K562 (cell line): ENCODE results near the gene POMT2. TPM values are rescaled to one million over a fixed set of nuclear protein-coding genes. Genes with fewer than 3 reads are reported as not detected.
A peak's percentile ranks its signal among the peaks of the same experiment; 100 is the strongest.

Experiments used
- ATAC-seq: fragments of 200-7000 bp; cut with Tn5 transposase; 3 replicates; pipeline ENCODE4 v1.9.1; 2020; ENCODE audit warnings: moderate library complexity
- BruUV-seq: library from RNA; stranded (reverse); fragments of 400-500 nt; replicated peaks from 2 replicates; lab custom pipeline; 2021; lab: Mats Ljungman, UMichigan
- CTCF ChIA-PET: fragments of 300-600 bp; formaldehyde crosslinking; extraction: SDS; loops from one replicate; lab custom pipeline; 2021; ENCODE audit warnings: low intra/inter-chr PET ratio; lab: Yijun Ruan, JAX
- POLR2A ChIA-PET: fragments of 300-600, 350-650 bp; sonication (Branson Sonifier 250); formaldehyde crosslinking; extraction: SDS; loops from one replicate; lab custom pipeline; 2021; ENCODE audit warnings: antibody characterized with exemption, inconsistent platforms; lab: Yijun Ruan, JAX
- DNase-seq, 4 experiments: peaks; one replicate each; pipeline versions ENCODE4 v3.0.0 to v3.0.0-alpha.2; 2011 to 2018; ENCODE audit warnings: low spot score in 3 of 4, mixed read lengths in 3 of 4; ENCODE audit errors: extremely low read depth in 1 of 4
- FAIRE-seq: peaks from 2 replicates; lab custom pipeline; 2011; peaks lifted over from hg19 to GRCh38; lab: Jason Lieb, UNC
- H2AFZ ChIP-seq: 2 replicates; pipeline ENCODE4 v1.6.0; 2011; ENCODE audit warnings: low read depth, low read length, control low read depth, inconsistent platforms
- H3K27ac ChIP-seq: fragments of 200-600 bp; 3 replicates; pipeline ENCODE4 v1.8.0; 2011; ENCODE audit warnings: low read depth, mild to moderate bottlenecking, control low read depth, inconsistent platforms, low read length, moderate library complexity, mixed read lengths; ENCODE audit errors: extremely low read depth
- H3K27me3 ChIP-seq, 2 experiments: fragments of 300-600 bp in 1 of 2; 2 replicates in 1 of 2; 3 replicates in 1 of 2; pipeline versions ENCODE4 v1.6.0 to v1.8.0; 2011; ENCODE audit warnings: inconsistent platforms in 2 of 2, low read length in 2 of 2, mild to moderate bottlenecking in 1 of 2, mixed read lengths in 1 of 2, moderate library complexity in 1 of 2; ENCODE audit not compliant: control insufficient read depth in 2 of 2, insufficient read depth in 2 of 2
- H3K36me3 ChIP-seq: fragments of 300-600 bp; 3 replicates; pipeline ENCODE4 v1.8.0; 2011; ENCODE audit warnings: mild to moderate bottlenecking, low read length, inconsistent platforms; ENCODE audit not compliant: control insufficient read depth, insufficient read depth
- H3K4me1 ChIP-seq, 2 experiments: fragments of 200-600 bp in 1 of 2; replicated peaks in 1 of 2; 2 replicates in 1 of 2; 3 replicates in 1 of 2; pipeline versions ENCODE4 v1.5.1 to v1.8.0; 2011; ENCODE audit warnings: inconsistent platforms in 2 of 2, low read length in 2 of 2, mild to moderate bottlenecking in 1 of 2, mixed read lengths in 1 of 2, moderate library complexity in 1 of 2; ENCODE audit not compliant: control insufficient read depth in 2 of 2, insufficient read depth in 2 of 2
- H3K4me2 ChIP-seq: 2 replicates; pipeline ENCODE4 v1.6.1; 2011; ENCODE audit warnings: low read length, control low read depth, inconsistent platforms, mixed read lengths; ENCODE audit not compliant: insufficient read depth
- H3K4me3 ChIP-seq: fragments of 200-600 bp; sonication (generic), shearing (Covaris generic); 2 replicates; pipeline ENCODE4 v1.5.1; 2016; ENCODE audit warnings: control low read depth, inconsistent platforms
- H3K79me2 ChIP-seq: fragments of 200-600 bp; 3 replicates; pipeline ENCODE4 v1.8.0; 2011; ENCODE audit warnings: low read length, inconsistent platforms; ENCODE audit not compliant: control insufficient read depth, insufficient read depth
- H3K9ac ChIP-seq, 2 experiments: 2 replicates each; pipeline versions ENCODE4 v1.6.0 to v1.6.1; 2011; ENCODE audit warnings: low read depth in 2 of 2, low read length in 2 of 2, control low read depth in 1 of 2, inconsistent platforms in 1 of 2, mild to moderate bottlenecking in 1 of 2, mixed read lengths in 1 of 2; ENCODE audit not compliant: insufficient read depth in 1 of 2
- H3K9me1 ChIP-seq: one replicate; pipeline ENCODE4 v1.6.0; 2011; ENCODE audit warnings: inconsistent platforms, mild to moderate bottlenecking, low read length, moderate library complexity; ENCODE audit not compliant: control insufficient read depth, insufficient read depth
- H3K9me3 ChIP-seq: replicated peaks from 2 replicates; pipeline ENCODE4 v1.5.1; 2011; ENCODE audit warnings: low read depth, low read length, inconsistent platforms; ENCODE audit not compliant: control insufficient read depth, insufficient read depth
- H4K20me1 ChIP-seq: replicated peaks from 2 replicates; pipeline ENCODE4 v1.6.1; 2011; ENCODE audit warnings: low read length, inconsistent platforms, mixed read lengths; ENCODE audit not compliant: control insufficient read depth, insufficient read depth
- CBFA2T3 ChIP-seq: fragments of 450-650 bp; IDR thresholded peaks from 2 replicates; pipeline ENCODE4 v1.6.1; 2017
- CHD4 ChIP-seq: fragments of 200-600 bp; sonication (generic); IDR thresholded peaks from 3 replicates; pipeline ENCODE4 v1.6.1; 2012; ENCODE audit warnings: low read depth, mild to moderate bottlenecking, mixed read lengths, low read length, inconsistent platforms; ENCODE audit not compliant: insufficient read depth, insufficient replicate concordance, poor library complexity, severe bottlenecking
- ETS2 ChIP-seq: IDR thresholded peaks from 2 replicates; pipeline ENCODE4 v1.6.1; 2016; ENCODE audit warnings: borderline replicate concordance, missing genetic modification characterization, mild to moderate bottlenecking, moderate library complexity, missing compliant biosample characterization; ENCODE audit not compliant: poor library complexity, severe bottlenecking
- GTF2F1 ChIP-seq: IDR thresholded peaks from 2 replicates; pipeline ENCODE4 v1.6.1; 2011; ENCODE audit warnings: low read depth, low read length, improper control_type of control experiment
- HCFC1 ChIP-seq: IDR thresholded peaks from 2 replicates; pipeline ENCODE4 v1.6.1; 2012; ENCODE audit warnings: low read depth, low read length, improper control_type of control experiment
- HIVEP1 ChIP-seq: fragments of 250-450 bp; sonication (Bioruptor Pico); IDR thresholded peaks from 2 replicates; pipeline ENCODE4 v1.4.0; 2020; ENCODE audit warnings: mild to moderate bottlenecking
- HNRNPLL ChIP-seq: fragments of 200-400 bp; formaldehyde crosslinking; IDR thresholded peaks from 2 replicates; pipeline ENCODE4 v1.6.1; 2017; ENCODE audit warnings: low read length, low read depth, mild to moderate bottlenecking; ENCODE audit not compliant: poor library complexity, severe bottlenecking
- LARP7 ChIP-seq: fragments of 450-650 bp; IDR thresholded peaks from 2 replicates; pipeline ENCODE4 v1.6.1; 2016
- MEIS2 ChIP-seq: fragments of 450-650 bp; IDR thresholded peaks from 2 replicates; pipeline ENCODE4 v1.6.1; 2014; ENCODE audit warnings: mild to moderate bottlenecking; ENCODE audit not compliant: partially characterized antibody
- NEUROD1 ChIP-seq: fragments of 150-350 bp; IDR thresholded peaks from 2 replicates; pipeline ENCODE4 v1.6.1; 2014; ENCODE audit warnings: borderline replicate concordance, low read length, low read depth; ENCODE audit not compliant: partially characterized antibody
- NONO ChIP-seq, 2 experiments: fragments of 200-400 bp in 1 of 2; fragments of 450-650 bp in 1 of 2; formaldehyde crosslinking in 1 of 2; IDR thresholded peaks; 2 replicates each; pipeline ENCODE4 v1.6.1; 2017; ENCODE audit warnings: low read depth in 2 of 2, mild to moderate bottlenecking in 2 of 2, moderate library complexity in 2 of 2, low read length in 1 of 2
- NR1H2 ChIP-seq: sonication (generic); formaldehyde crosslinking; IDR thresholded peaks from 2 replicates; pipeline ENCODE4 v1.4.0; 2020; ENCODE audit warnings: mild to moderate bottlenecking, missing genetic modification reagents
- NR2C1 ChIP-seq, 2 experiments: fragments of 450-650 bp; IDR thresholded peaks; 2 replicates each; pipeline ENCODE4 v1.6.1; 2017; ENCODE audit warnings: mild to moderate bottlenecking in 2 of 2, antibody characterized with exemption in 1 of 2, inconsistent platforms in 1 of 2, missing compliant biosample characterization in 1 of 2, missing genetic modification characterization in 1 of 2
- RBM14 ChIP-seq: fragments of 200-400 bp; formaldehyde crosslinking; IDR thresholded peaks from 2 replicates; pipeline ENCODE4 v1.6.1; 2018; ENCODE audit warnings: low read depth, mild to moderate bottlenecking, low read length, moderate library complexity, borderline replicate concordance; ENCODE audit not compliant: insufficient read depth
- RCOR1 ChIP-seq, 2 experiments: IDR thresholded peaks; 2 replicates each; pipeline ENCODE4 v1.6.1; 2012; ENCODE audit warnings: low read depth in 2 of 2, low read length in 2 of 2, borderline replicate concordance in 1 of 2, improper control_type of control experiment in 1 of 2
- SAFB2 ChIP-seq: fragments of 200-400 bp; formaldehyde crosslinking; IDR thresholded peaks from 2 replicates; pipeline ENCODE4 v1.6.1; 2018; ENCODE audit warnings: borderline replicate concordance, low read length, low read depth, moderate library complexity; ENCODE audit not compliant: severe bottlenecking
- SMARCC2 ChIP-seq: fragments of 450-650 bp; IDR thresholded peaks from 2 replicates; pipeline ENCODE4 v1.6.1; 2017; ENCODE audit warnings: antibody characterized with exemption, moderate library complexity, mild to moderate bottlenecking, low read depth
- TCF7 ChIP-seq: sonication (generic); IDR thresholded peaks from 2 replicates; pipeline ENCODE4 v1.6.1; 2016; ENCODE audit warnings: antibody characterized with exemption, borderline replicate concordance
- ZNF76 ChIP-seq: fragments of 250-450 bp; sonication (Bioruptor Pico); IDR thresholded peaks from 2 replicates; pipeline ENCODE4 v1.4.0; 2020; ENCODE audit warnings: mild to moderate bottlenecking, moderate library complexity, borderline replicate concordance
- WGBS: fragments of 100-300 bp; shearing (Covaris generic); methylation state at CpG from one replicate; pipeline ENCODE4 v1.1.6; 2016; ENCODE audit warnings: low coverage, mixed read lengths; ENCODE audit not compliant: insufficient coverage; ENCODE audit errors: missing lambda C conversion rate; 5-methylcytosine and 5-hydroxymethylcytosine counted together
- in situ Hi-C: fragments of 300-500 bp; cut with MboI; formaldehyde crosslinking; loops from 4 replicates; pipeline ENCODE4 v1.15.0; 2018; ENCODE audit warnings: inconsistent platforms, mixed read lengths
- intact Hi-C: fragments of 100-400 bp; cut with micrococcal nuclease; formaldehyde crosslinking; loops from 2 replicates; pipeline ENCODE4 v1.14.2; 2022
- polyA plus RNA-seq, 8 experiments: library from polyadenylated mRNA; depleted of rRNA in 4 of 8; stranded (reverse) in 5 of 8; unstranded in 3 of 8; fragments of >200 nt; fragmentation: Nextera tagmentation in 2 of 8; fragmentation: Illumina TruSeq in 1 of 8; extraction: Ambion mirVana in 2 of 8; extraction: Trizol in 1 of 8; gene quantifications; 2 replicates each; pipeline versions ENCODE4 v1.2.1 to v1.2.3, GENCODE V29; 2011 to 2014; ENCODE audit warnings: inconsistent platforms in 1 of 8, missing spikeins in 1 of 8
- total RNA-seq, 7 experiments: library from RNA; depleted of rRNA in 6 of 7; stranded (reverse); fragments of >200 nt in 6 of 7; fragmentation: Illumina TruSeq in 2 of 7; extraction: Trizol in 2 of 7; gene quantifications; 2 replicates each; pipeline versions ENCODE4 v1.2.1 to v1.2.3, GENCODE V29; 2011 to 2021; ENCODE audit warnings: low replicate concordance in 1 of 7
- TF ChIP-seq, protein P1 (sequence below): fragments of 250-450 bp; sonication (Bioruptor Pico); IDR thresholded peaks from 2 replicates; pipeline ENCODE4 v1.5.0; 2020; ENCODE audit warnings: mild to moderate bottlenecking

POMT2 gene
- total and polyA plus RNA-seq, 9 of the 15 experiments (the other 6 are each of a cell fraction or from before 2014, with no cell fraction given): 0.39 to 16.6 (median 7.8) TPM

DNA sequence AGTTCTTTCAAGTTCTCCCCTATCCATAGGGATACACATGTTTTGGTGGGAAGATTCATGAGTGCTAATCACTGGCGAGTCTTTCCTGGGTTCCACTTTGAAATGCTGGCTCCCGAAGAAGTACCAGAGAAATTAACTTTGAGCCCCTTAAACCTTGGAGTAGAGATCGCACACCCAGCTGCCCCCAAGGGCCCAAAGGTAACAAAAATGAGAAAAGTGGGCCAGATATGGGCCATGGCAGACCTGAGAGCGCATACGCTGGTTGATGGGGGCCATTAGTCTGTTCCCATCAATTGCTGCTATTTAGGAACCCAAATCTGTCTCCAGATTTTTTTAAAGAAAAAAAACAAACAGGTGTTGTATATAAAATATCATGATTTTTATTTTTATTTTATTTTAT, 2.3 kb upstream of the POMT2 start:
- Histone ChIP-seq H3K9ac (peak overlapping the region in 1 of 2 experiments; percentile 60; a peak in 1 of 4 replicates), H2AFZ (no peak overlapping the region), H3K4me2 (no peak overlapping the region), H3K4me3 (no peak overlapping the region), H3K9me1 (no peaks in the 10 kb centered on the region), H3K36me3 (no peaks in the 10 kb centered on the region), H3K27ac (no peak overlapping the region), H3K27me3 (no peaks in the 10 kb centered on the region), H3K9me3 (no peaks in the 10 kb centered on the region), H3K4me1 (peaks cover 10 to 11% of the 10 kb centered on the region in 2 experiments; a peak in 4 of 5 replicates), H4K20me1 (no peaks in the 10 kb centered on the region), H3K79me2 (peaks cover 20% of the 10 kb centered on the region; the same call in 2 of the 3 replicates)
- ChIA-PET CTCF (no interaction called here), POLR2A (no interaction called here)
- no peak for DNase-seq
- no peak for ATAC-seq
- WGBS: 94% methylated on average over 2 of the region's 5 CpGs
- no peak for FAIRE-seq
- BruUV-seq: no TSS peak
- in situ Hi-C loops: no loop called here
- intact Hi-C loops: loop anchor here (5.0 to 10.0 kb wide), 4 partner anchors 54 to 282 kb away; partner anchors contain the start of genes SAMD15 and TMED8
- TF ChIP-seq NEUROD1 (no peak), GTF2F1 (no peak), SMARCC2 (no peak), NONO (IDR thresholded peaks at IDR 0.05; ENCODE audit: low read depth in 2 of 2, low read length in 1 of 2) (no peak), TCF7 (no peak), ZNF76 (CRISPR knock-in tag) (no peak), HCFC1 (no peak), HIVEP1 (no peak), HNRNPLL (no peak), NR2C1 (IDR thresholded peaks at IDR 0.05) (no peak), NR2C1 (tag; IDR thresholded peaks at IDR 0.05) (no peak), CHD4 (no peak), RCOR1 (IDR thresholded peaks at IDR 0.05; ENCODE audit: borderline replicate concordance in 1 of 2, low read depth in 2 of 2, low read length in 2 of 2) (no peak), LARP7 (no peak), SAFB2 (no peak), MEIS2 (no peak), NR1H2 (CRISPR knock-in tag) (no peak), RBM14 (no peak), ETS2 (tag) (no peak), CBFA2T3 (no peak)
- TF ChIP-seq, protein P1, sequence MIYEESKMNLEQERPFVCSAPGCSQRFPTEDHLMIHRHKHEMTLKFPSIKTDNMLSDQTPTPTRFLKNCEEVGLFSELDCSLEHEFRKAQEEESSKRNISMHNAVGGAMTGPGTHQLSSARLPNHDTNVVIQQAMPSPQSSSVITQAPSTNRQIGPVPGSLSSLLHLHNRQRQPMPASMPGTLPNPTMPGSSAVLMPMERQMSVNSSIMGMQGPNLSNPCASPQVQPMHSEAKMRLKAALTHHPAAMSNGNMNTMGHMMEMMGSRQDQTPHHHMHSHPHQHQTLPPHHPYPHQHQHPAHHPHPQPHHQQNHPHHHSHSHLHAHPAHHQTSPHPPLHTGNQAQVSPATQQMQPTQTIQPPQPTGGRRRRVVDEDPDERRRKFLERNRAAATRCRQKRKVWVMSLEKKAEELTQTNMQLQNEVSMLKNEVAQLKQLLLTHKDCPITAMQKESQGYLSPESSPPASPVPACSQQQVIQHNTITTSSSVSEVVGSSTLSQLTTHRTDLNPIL (CRISPR knock-in tag): no peak
